H9 (cell line): ENCODE results near the gene TAF1C. TPM values are rescaled to one million over a fixed set of nuclear protein-coding genes. Genes with fewer than 3 reads are reported as not detected.
A peak's percentile ranks its signal among the peaks of the same experiment; 100 is the strongest.

Source experiments
- DNase-seq: peaks from one replicate; pipeline ENCODE4 v3.0.0-alpha.2; 2017
- H2AFZ ChIP-seq: one replicate; pipeline ENCODE4 v1.6.1; 2013; ENCODE audit warnings: mild to moderate bottlenecking, low read length, control low read depth, moderate library complexity
- H2AK5ac ChIP-seq: 2 replicates; pipeline ENCODE4 v1.6.1; 2013; ENCODE audit warnings: low read length, control low read depth, mixed read lengths; ENCODE audit not compliant: insufficient read length
- H2BK120ac ChIP-seq: one replicate; pipeline ENCODE4 v1.6.1; 2013; ENCODE audit warnings: low read depth, mild to moderate bottlenecking, low read length, control low read depth, inconsistent platforms; ENCODE audit not compliant: poor library complexity, severe bottlenecking
- H2BK12ac ChIP-seq: 2 replicates; pipeline ENCODE4 v1.6.1; 2013; ENCODE audit warnings: low read length, control low read depth, mixed read lengths, low read depth; ENCODE audit not compliant: insufficient read length
- H2BK15ac ChIP-seq: 2 replicates; pipeline ENCODE4 v1.6.1; 2013; ENCODE audit warnings: low read depth, low read length, control low read depth
- H2BK20ac ChIP-seq: one replicate; pipeline ENCODE4 v1.6.1; 2013; ENCODE audit warnings: low read depth, mild to moderate bottlenecking, low read length, control low read depth, inconsistent platforms; ENCODE audit not compliant: poor library complexity, severe bottlenecking
- H2BK5ac ChIP-seq: 2 replicates; pipeline ENCODE4 v1.6.1; 2013; ENCODE audit warnings: low read length, control low read depth, mixed read lengths; ENCODE audit not compliant: insufficient read length
- H3K14ac ChIP-seq: 2 replicates; pipeline ENCODE4 v1.6.1; 2013; ENCODE audit warnings: low read length, control low read depth; ENCODE audit not compliant: insufficient read depth
- H3K18ac ChIP-seq: 2 replicates; pipeline ENCODE4 v1.6.1; 2013; ENCODE audit warnings: low read depth, mild to moderate bottlenecking, mixed read lengths, low read length, control low read depth; ENCODE audit not compliant: insufficient read length
- H3K23ac ChIP-seq: 2 replicates; pipeline ENCODE4 v1.6.1; 2013; ENCODE audit warnings: low read length, control low read depth, mixed read lengths, low read depth; ENCODE audit not compliant: insufficient read length
- H3K23me2 ChIP-seq: 2 replicates; pipeline ENCODE4 v1.6.1; 2013; ENCODE audit warnings: low read depth, mild to moderate bottlenecking, mixed read lengths, low read length, control low read depth; ENCODE audit not compliant: insufficient read length, poor library complexity, severe bottlenecking
- H3K27ac ChIP-seq: 2 replicates; pipeline ENCODE4 v1.5.1; 2013; ENCODE audit warnings: low read length, control low read depth, mixed read lengths, low read depth; ENCODE audit not compliant: insufficient read length
- H3K27me3 ChIP-seq: 2 replicates; pipeline ENCODE4 v1.6.1; 2013; ENCODE audit warnings: low read length, control low read depth, inconsistent platforms; ENCODE audit not compliant: insufficient read depth
- H3K4ac ChIP-seq: 2 replicates; pipeline ENCODE4 v1.6.1; 2013; ENCODE audit warnings: low read depth, mild to moderate bottlenecking, control low read depth, inconsistent platforms, low read length, moderate library complexity
- H3K4me1 ChIP-seq: 2 replicates; pipeline ENCODE4 v1.6.1; 2013; ENCODE audit warnings: low read length, control low read depth, inconsistent platforms; ENCODE audit not compliant: insufficient read depth
- H3K4me2 ChIP-seq: 2 replicates; pipeline ENCODE4 v1.6.1; 2013; ENCODE audit warnings: low read length, control low read depth, mixed read lengths; ENCODE audit not compliant: insufficient read length, insufficient read depth
- H3K56ac ChIP-seq: 2 replicates; pipeline ENCODE4 v1.6.1; 2013; ENCODE audit warnings: low read depth, mild to moderate bottlenecking, mixed read lengths, low read length, control low read depth; ENCODE audit not compliant: insufficient read length
- H3K79me1 ChIP-seq: 2 replicates; pipeline ENCODE4 v1.6.1; 2013; ENCODE audit warnings: low read depth, mild to moderate bottlenecking, moderate library complexity, low read length, control low read depth, inconsistent platforms; ENCODE audit not compliant: insufficient read depth, poor library complexity, severe bottlenecking
- H3K79me2 ChIP-seq: 2 replicates; pipeline ENCODE4 v1.6.1; 2013; ENCODE audit warnings: low read length, control low read depth, inconsistent platforms; ENCODE audit not compliant: insufficient read depth
- H3K9ac ChIP-seq: 2 replicates; pipeline ENCODE4 v1.6.1; 2013; ENCODE audit warnings: low read length, control low read depth, mixed read lengths; ENCODE audit not compliant: insufficient read length; ENCODE audit errors: extremely low read depth
- H3K9me3 ChIP-seq: one replicate; pipeline ENCODE4 v1.6.1; 2013; ENCODE audit warnings: low read depth, low read length, inconsistent platforms; ENCODE audit not compliant: control insufficient read depth
- H3T11ph ChIP-seq: one replicate; pipeline ENCODE4 v1.6.1; 2013; ENCODE audit warnings: mild to moderate bottlenecking, low read length, control low read depth, inconsistent platforms
- H4K20me1 ChIP-seq: one replicate; pipeline ENCODE4 v1.6.1; 2013; ENCODE audit not compliant: control insufficient read depth, insufficient read length, insufficient read depth
- H4K5ac ChIP-seq: 2 replicates; pipeline ENCODE4 v1.6.1; 2013; ENCODE audit warnings: low read depth, mild to moderate bottlenecking, mixed read lengths, low read length, control low read depth; ENCODE audit not compliant: insufficient read length
- H4K8ac ChIP-seq: replicated peaks from 2 replicates; pipeline ENCODE4 v1.6.1; 2013; ENCODE audit warnings: low read length, control low read depth, mixed read lengths, low read depth; ENCODE audit not compliant: insufficient read length
- H4K91ac ChIP-seq: 2 replicates; pipeline ENCODE4 v1.6.1; 2013; ENCODE audit warnings: low read depth, mild to moderate bottlenecking, moderate library complexity, mixed read lengths, low read length, control low read depth; ENCODE audit not compliant: insufficient read length
- H3K27ac Mint-ChIP-seq, 3 experiments: 2 replicates in 2 of 3; 3 replicates in 1 of 3; pipeline ENCODE4 v1.8.0; 2020 to 2021; ENCODE audit warnings: mixed read lengths in 3 of 3, mild to moderate bottlenecking in 1 of 3, moderate library complexity in 1 of 3
- H3K27me3 Mint-ChIP-seq: 2 replicates; pipeline ENCODE4 v1.8.0; 2021; ENCODE audit warnings: low read depth, mild to moderate bottlenecking, moderate library complexity, mixed read lengths
- H3K36me3 Mint-ChIP-seq, 3 experiments: 2 replicates in 2 of 3; 3 replicates in 1 of 3; pipeline ENCODE4 v1.8.0; 2020 to 2021; ENCODE audit warnings: low read depth in 3 of 3, mixed read lengths in 3 of 3; ENCODE audit not compliant: insufficient read depth in 1 of 3
- H3K4me1 Mint-ChIP-seq, 2 experiments: 2 replicates each; pipeline ENCODE4 v1.8.0; 2020; ENCODE audit warnings: mixed read lengths in 2 of 2
- H3K4me3 Mint-ChIP-seq, 2 experiments: 2 replicates in 1 of 2; 3 replicates in 1 of 2; pipeline ENCODE4 v1.8.0; 2020 to 2021; ENCODE audit warnings: mild to moderate bottlenecking in 2 of 2, mixed read lengths in 2 of 2, moderate library complexity in 1 of 2
- H3K9me3 Mint-ChIP-seq, 2 experiments: 2 replicates in 1 of 2; 3 replicates in 1 of 2; pipeline ENCODE4 v1.8.0; 2020; ENCODE audit warnings: mild to moderate bottlenecking in 2 of 2, mixed read lengths in 2 of 2, moderate library complexity in 1 of 2
- WGBS: extraction: QIAGEN DNeasy Blood & Tissue Kit; methylation state at CpG from one replicate; pipeline ENCODE4 v1.1.7; 2013; ENCODE audit warnings: missing lambda C conversion rate, low lambda C conversion rate, mixed read lengths; ENCODE audit not compliant: insufficient read length; ENCODE audit errors: extremely low coverage; 5-methylcytosine and 5-hydroxymethylcytosine counted together
- total RNA-seq: library from RNA; stranded (reverse); gene quantifications from 2 replicates; pipeline ENCODE4 v1.2.1, GENCODE V29; 2021
- TF ChIP-seq, protein P1 (sequence below): fragments of 200-600 bp; sonication (generic); conservative IDR thresholded peaks from 3 replicates; pipeline ENCODE4 v1.8.0; 2021; ENCODE audit warnings: antibody characterized with exemption, mild to moderate bottlenecking

Gene TAF1C
- total RNA-seq, 1 experiment from 2014 or later: 78.6 TPM

DNA sequence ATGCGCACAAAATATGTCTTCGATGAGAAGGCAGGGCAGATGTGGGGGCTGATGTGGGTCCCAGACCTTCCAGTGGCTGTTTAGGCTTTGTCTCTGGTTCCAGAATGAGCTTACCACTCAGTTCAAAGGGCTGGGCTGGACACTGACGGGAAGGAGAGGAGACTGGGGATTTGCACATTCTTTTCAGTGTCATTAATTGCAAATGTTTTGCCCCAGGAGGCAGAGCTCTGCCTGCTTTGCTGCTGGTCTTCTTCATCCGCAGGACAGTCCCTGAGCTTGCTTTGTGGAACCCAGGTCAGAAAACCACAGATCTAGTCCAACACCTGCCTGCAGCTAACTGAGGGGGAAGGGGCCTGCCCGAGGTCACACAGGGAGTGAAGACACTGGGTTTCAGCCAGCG lies 32.1 kb upstream of the TAF1C start:
- Histone ChIP-seq H2AFZ (no peak overlapping the region), H3K23ac (no peak overlapping the region)

More for the DNA sequence above, 32.1 kb upstream of the TAF1C start:
- Histone ChIP-seq H3K56ac (no peak overlapping the region), H2BK15ac (no peak overlapping the region), H2BK20ac (no peak overlapping the region), H3K14ac (no peak overlapping the region), H4K91ac (no peak overlapping the region), H2BK120ac (no peak overlapping the region), H4K5ac (no peak overlapping the region), H2AK5ac (no peak overlapping the region), H3K4me2 (no peak overlapping the region), H3T11ph (no peak overlapping the region), H3K4me1 (no peaks in the 10 kb centered on the region), H4K8ac (no peak overlapping the region), H3K9me3 (no peaks in the 10 kb centered on the region), H3K9ac (no peak overlapping the region), H4K20me1 (no peaks in the 10 kb centered on the region), H2BK12ac (no peak overlapping the region), H3K4ac (no peak overlapping the region), H3K79me1 (no peaks in the 10 kb centered on the region), H3K18ac (no peak overlapping the region), H3K79me2 (no peaks in the 10 kb centered on the region), H2BK5ac (no peak overlapping the region), H3K27me3 (no peaks in the 10 kb centered on the region; the same call in 1 of the 2 replicates), H3K27ac (no peak overlapping the region), H3K23me2 (no peaks in the 10 kb centered on the region)
- no CpG with 5 or more reads among the region's 6 CpGs for WGBS
- Mint-ChIP-seq H3K9me3 (no peaks in the 10 kb centered on the region), H3K36me3 (no peaks in the 10 kb centered on the region), H3K4me3 (no peak overlapping the region), H3K27me3 (peaks cover 5% of the 10 kb centered on the region), H3K4me1 (peaks cover 15 to 20% of the 10 kb centered on the region in 2 experiments), H3K27ac (peak overlapping the region in 1 of 3 experiments; percentile 22; a peak in 1 of 7 replicates)
- TF ChIP-seq, protein P1, sequence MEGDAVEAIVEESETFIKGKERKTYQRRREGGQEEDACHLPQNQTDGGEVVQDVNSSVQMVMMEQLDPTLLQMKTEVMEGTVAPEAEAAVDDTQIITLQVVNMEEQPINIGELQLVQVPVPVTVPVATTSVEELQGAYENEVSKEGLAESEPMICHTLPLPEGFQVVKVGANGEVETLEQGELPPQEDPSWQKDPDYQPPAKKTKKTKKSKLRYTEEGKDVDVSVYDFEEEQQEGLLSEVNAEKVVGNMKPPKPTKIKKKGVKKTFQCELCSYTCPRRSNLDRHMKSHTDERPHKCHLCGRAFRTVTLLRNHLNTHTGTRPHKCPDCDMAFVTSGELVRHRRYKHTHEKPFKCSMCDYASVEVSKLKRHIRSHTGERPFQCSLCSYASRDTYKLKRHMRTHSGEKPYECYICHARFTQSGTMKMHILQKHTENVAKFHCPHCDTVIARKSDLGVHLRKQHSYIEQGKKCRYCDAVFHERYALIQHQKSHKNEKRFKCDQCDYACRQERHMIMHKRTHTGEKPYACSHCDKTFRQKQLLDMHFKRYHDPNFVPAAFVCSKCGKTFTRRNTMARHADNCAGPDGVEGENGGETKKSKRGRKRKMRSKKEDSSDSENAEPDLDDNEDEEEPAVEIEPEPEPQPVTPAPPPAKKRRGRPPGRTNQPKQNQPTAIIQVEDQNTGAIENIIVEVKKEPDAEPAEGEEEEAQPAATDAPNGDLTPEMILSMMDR: no peak
- DNase-seq: no peak
